ENCODE results near the gene TMIGD3.

Gene TMIGD3

DNA sequence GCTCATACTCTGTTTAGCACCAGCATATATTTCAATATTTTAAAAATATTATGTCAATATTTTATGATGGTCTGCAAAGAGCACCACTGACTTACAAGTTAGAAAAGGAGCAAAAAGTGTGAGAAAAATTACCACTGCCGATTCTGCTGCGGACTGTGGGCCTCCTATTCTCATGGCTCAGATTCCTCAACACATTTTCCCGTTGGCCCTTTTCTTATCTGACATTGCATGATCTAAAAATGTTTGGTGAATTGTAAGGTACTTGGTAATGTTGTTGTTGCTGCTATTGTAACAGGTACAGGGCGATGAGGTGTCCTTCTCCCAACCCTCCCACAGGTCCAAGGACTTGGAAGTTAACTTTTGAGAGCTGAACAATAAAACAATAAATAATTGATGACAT lies 28.9 kb downstream of the TMIGD3 start:
- DNase-seq (ENCODE audit: low read depth), result no peak

DNA sequence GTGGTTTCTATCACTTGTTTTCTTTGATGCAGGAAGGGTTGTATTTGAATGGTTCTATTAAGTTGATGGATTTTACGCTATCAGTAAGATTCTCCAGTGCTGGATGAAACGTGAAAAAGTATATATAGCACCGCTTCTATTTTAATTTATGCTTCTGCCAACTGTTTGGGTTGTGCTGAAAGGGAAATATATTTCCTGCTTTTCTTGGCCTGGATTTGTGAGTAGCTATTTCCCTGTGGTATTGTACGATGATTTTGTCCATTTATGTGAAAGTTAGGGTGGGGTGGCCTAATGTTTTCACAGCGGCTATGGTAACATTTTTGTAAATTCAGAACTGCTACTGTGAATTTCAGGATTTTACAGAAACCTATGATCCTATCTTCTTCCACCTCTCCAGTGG lies 29.3 kb downstream of the TMIGD3 start:
- no peak for DNase-seq (ENCODE audit: low read depth)

DNA sequence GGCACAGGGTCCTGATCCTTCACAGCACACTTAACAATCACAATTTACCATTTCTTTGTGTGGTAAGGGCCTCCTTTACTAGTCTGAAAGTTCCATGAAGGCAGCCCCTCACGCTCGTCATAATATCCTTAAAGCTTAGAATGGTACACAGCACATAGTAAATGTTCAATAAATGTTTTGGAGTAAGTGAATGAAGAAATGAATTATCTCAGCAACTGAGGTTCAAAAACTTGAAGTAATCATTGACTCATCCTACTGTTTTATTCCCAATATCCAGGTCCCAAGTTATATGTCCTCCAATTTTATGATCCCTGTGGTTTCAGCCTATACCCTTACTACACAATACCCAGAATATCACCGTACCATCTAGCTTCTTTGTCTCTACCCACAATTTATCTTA lies 31.9 kb downstream of the TMIGD3 start:
- DNase-seq (ENCODE audit: low read depth), result no peak

DNA sequence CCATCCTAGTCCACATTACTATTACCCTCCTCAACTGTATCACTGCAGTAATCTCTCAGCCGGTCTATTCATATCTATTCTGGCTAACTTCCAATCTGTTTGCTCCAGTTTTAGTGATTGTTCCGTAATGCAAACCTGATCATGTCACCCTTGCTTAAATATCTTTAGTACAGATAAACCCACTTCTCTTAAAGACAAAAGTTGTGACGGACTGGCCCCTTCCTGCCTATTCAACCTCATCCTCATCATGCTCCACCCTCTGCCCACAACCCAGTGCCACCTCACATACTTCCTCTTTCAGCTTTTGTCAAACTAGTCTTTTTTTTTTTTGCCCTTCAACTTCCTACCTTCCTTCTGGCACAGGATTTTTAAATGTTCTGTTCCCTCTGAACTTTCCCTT lies 32.4 kb downstream of the TMIGD3 start:
- DNase-seq (ENCODE audit: low read depth), result no peak

DNA sequence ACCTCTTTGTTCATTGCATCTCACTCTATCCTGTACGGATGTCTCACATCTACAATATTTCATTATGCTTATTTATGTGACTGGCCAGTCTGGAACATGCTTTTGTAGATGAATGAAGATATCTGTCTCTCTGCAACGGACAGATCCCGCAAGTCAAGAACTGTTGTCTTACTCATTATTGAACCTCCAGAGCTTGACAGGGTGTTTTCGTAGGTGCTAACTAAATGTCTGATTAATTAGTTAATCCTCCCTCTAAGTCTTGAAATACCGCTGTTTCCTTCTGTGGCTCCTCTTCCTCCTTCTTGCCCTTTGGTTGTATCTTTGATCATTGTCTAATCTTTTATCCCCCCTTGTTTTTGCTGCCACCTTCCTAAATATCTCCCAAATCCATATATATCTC lies 32.8 kb downstream of the TMIGD3 start:
- DNase-seq (ENCODE audit: low read depth), result no peak

DNA sequence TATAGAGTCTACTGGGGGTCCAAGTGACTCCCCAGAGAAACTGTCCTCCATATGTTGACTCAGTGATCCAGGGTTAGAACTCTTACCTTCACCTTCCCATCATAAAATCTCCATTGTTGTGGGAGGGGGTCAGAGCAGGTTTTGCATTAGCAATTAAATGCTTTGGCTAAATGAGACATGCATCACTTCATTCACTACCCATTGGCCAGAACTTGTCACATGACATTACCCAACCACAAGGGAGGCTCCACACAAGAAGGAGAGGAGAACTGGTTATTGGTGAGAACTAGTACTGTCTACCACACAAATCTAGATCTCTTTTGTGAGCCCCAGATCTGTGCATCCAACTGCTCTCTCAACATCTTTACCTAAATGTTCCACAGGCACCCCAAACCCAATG lies 33.9 kb downstream of the TMIGD3 start:
- no peak for DNase-seq (ENCODE audit: low read depth)

DNA sequence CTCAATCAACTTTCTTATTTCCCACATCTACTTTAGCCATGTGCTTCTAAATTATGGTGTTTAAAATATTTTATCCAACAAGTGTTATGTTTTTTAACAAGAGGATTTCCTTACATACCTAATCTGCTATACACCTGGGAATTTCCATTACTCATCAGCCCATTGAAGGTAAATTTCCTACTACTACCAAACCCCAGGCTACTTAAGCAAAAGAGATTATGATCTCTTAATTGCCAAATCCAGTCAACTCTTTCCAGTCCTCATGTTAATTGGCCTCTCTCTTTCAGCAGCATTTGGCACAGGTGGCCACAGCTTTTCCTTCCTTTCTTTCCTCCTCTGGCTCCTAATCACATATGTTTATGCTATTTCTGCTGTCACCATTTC lies 34.7 kb downstream of the TMIGD3 start:
- DNase-seq (ENCODE audit: low read depth), result no peak

DNA sequence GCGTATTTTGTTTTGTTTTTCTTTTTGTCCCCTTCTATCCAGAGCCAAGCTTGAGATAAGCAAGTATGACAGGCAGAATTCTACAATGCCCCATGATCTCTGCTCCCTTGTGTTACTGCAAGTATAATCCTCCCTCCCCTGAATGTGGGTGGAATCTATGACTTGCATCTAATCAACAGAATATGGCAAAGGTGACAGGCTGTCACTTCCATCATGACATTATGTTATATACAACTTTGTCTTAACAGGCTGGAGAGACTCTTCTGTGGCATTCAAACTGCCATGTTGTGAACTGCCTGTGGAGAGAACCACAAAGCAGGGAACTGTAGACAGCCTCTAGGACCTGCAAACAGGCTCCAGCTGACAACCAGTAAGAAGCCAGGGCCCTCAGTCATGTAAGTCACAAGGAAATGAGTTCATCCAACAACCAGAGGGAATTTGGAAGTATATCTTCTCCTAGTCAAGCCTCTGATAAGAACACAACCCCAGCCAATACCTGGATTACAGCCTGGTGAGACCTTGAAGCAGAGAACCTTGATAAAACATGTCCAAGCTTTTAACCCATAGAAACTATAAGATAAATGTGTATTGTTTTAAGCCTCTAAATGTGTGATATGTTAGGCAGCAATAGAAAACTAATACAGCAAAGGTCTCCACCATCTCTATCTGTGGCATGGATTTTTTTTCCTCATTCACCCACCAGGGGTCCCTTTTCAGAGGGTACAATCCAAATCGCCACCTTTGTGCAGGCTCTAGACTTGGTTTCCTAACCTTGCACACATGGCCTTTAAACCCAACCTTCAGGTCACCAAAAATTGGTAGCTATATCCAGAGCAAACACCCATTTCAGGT lies 35.3 kb downstream of the TMIGD3 start:
- DNase-seq (ENCODE audit: low read depth), result no peak

DNA sequence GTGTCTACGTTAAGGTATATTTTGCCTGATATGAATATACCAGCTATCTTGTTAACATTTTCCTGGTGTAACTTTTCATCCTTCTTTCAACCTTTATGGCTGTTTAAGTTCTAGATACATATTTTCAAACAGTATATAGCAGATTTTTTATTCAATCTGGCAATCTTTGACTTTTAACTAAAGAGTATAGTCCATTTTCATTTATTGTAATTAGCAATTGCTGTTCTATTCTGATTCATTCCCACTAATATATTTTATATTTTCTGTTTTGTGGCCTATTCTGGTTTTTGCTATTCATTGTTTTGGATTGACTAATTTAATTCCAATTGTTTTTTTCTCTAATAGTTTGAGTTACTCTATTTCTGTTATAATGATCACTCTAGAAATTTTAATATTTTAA lies 37.0 kb downstream of the TMIGD3 start:
- no peak for DNase-seq (ENCODE audit: low read depth)

DNA sequence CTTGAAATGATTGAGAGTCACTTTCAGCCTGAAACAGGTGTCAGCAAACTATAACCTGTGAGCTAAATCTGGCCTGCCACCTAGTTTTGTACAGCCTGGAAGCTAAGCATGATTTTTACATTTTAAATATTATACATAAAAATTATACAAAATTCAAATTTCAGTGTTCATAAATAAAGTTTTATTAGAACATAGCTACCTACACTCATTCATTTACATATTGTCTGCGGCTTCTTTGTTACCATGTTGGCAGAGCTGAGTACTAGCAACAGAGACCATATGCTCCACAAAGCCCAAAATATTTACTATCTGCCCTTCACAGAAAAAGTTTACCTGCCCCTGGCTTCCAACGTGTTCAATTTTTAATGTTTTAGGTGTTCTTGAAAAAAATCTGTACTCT lies 37.7 kb downstream of the TMIGD3 start:
- DNase-seq (ENCODE audit: low read depth), result no peak

DNA sequence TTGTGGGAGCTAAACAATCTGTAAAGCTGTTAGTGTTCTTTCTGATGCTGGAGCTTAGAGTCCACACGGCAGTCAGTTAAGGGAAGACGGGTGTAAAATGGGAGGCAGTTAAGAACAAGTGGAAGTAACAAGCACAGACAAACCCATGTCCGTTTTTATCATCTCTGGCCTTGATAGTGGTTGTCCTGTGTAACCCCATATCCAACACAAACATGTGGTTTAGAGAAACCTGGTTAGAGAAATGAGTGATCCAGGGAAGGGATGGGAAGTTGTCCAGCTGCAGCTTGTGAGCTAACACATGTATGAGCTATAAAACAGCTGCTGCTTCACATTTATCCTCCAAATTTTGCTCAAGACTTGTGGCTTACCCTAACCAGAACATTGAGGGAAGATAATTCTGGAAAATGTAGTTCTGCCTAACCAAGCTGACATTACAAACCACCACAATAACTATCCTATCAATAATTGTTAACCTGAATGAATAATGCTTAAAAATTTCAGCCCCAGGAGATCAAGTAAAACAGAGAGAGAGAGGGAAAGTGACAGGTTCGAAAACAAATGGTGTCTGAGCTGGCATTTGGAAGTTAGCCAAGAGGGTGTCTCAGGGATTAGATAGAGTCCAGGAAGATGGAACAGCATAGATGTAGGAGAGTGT lies 40.3 kb downstream of the TMIGD3 start:
- DNase-seq (ENCODE audit: low read depth), result no peak

DNA sequence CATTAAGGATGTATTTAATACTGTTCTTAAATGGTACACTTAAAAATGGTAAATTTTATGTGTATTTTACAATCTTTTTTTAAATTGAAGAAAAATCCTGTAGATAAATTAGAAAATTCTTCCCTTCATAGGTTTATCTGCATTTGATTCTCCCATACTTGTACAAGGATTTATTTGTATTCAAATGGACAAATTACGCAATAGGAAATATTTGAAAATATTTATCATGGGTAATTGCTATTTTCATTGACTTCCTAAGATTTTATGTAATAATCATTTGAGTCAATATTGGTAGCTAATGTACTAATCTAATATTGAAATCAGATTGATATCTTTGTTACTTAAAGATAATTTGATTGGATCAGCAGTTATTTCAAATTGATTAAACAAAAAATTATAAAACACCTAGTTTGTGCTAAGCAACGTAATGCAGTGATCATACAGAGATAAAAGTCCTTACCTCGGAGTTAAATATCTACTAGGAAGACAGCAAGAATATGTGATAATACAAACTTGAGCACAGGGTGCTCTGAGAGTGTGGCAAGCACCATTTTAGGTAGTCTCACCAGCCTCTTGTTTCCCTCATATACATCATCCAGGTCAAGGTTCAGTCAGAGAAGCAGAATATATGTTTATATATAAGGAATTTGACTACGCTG lies 40.9 kb downstream of the TMIGD3 start:
- DNase-seq (ENCODE audit: low read depth), result no peak

DNA sequence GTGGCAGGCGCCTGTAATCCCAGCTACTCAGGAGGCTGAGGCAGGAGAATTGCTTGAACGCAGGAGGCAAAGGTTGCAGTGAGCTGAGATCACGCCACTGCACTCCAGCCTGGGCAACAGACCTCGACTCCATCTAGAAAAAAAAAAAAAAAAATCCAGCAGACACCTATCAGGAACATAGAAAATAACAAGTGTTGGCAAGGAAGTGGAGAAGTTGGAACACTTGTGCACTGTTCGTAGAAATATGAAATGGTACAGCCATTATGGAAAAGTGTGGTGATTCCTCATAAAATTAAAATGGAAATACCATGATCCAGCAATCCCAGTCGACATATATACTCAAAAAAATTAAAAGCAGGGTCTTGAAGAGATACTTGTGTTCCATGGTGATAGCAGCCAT lies 41.7 kb downstream of the TMIGD3 start:
- no peak for DNase-seq (ENCODE audit: low read depth)

DNA sequence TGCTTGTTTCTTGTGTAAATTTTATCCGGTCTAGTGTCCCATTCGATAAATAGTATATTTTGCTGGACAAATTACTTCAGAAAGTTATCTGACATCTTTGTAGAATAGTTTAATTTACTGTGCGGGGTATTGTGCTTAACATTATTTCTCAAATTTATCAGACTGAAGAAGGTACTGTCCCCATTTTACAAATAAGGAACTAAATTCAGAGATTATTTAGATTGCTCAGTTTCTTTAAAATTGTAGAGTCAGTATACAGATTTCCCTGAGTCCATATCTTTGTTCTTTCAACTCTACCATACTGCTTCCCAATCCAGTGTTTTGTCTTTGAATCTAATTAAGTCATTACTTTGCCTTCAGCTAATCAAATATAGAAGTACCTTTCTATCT lies 47.8 kb downstream of the TMIGD3 start:
- no peak for DNase-seq (ENCODE audit: low read depth)

DNA sequence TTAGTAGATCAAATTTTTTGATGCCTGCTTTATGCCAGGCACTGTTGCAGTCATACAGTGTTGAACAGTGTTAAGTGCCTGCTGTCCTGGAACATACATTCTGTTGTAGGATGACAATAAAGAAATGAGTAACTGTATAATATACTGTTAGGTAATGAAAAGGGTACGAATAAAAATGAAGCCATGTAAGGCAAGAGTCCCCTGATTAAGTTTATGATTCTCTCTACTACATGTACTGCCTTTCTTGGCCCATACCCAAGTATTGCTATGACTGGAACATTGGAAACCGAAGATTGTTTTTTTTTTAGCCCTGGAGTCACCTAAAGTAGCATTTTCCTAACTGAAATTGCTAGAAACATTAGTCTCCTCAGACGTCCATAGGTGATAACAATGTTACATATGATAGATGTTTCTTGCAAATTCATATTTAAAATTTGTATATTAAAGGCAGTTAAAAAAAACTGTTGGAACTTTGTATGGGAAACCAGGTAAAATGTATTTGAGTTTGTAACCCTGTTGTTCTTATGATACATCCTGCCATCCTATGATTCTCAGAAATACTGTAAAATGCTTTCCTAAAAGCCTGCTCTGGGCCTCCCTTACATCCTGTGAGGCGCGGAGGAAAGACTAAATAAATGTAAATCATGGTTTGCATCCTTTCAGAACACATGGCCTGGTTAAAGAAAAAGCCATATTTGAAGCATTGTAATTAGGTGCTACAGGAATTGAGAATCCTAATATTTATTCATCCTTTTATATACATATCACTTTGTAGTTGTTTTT lies 48.4 kb downstream of the TMIGD3 start:
- no peak for DNase-seq (ENCODE audit: low read depth)

DNA sequence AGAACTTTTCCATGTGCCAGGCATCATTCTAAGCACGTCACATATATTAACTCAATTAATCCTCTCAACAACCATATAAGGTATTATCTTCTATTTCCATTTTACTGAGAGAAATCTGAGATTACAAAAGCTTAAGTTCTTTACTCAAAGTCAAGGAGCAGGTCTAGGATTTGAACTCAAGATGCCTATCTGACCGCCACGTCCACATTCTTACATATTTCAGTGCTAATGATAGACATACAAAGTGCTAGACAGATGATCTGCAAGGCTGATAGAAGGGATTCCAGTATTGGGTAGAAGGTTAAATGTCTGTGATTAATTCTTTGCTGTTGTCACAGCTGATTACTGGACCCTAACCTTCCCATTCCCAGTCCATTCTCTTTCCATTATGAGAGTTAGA lies 49.7 kb downstream of the TMIGD3 start:
- no peak for DNase-seq (ENCODE audit: low read depth)

DNA sequence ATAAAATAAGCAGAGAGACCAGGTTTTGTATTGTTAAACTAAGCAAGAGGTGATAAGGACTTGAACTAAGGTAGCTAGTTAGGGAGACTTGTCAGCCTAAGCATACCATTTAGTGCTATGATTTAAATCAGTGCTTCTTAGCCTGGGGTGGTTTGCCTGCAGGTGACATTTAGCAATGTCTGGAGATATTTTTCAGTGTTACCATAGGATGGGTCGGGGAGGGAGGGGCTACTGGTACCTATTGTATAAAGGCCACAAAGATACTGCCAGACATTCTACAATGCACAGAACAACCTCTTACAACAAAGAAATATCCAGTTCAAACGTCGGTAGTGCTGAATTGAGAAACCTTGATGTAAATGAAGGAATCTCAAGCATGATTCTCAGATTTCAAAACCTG lies 50.9 kb downstream of the TMIGD3 start:
- DNase-seq (ENCODE audit: low read depth), result no peak

DNA sequence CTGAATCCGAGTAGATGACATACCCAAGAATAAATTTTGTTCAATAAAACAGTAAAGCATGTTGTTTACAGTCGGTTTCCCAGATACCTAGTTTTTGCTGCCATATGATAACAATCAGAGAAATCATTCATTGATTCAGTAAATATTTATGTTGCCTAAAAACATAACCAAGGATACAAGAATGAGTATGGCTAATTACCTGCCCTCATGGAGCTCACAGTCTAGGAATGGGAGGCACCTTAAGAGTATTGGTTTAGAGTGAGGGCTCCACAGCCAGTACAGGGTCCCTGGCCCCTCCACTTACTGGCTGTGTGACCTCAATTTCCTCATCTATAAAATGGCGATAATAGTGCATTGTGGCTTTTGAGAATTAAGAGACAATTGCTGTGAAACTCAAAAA lies 53.2 kb downstream of the TMIGD3 start:
- no peak for DNase-seq (ENCODE audit: low read depth)

DNA sequence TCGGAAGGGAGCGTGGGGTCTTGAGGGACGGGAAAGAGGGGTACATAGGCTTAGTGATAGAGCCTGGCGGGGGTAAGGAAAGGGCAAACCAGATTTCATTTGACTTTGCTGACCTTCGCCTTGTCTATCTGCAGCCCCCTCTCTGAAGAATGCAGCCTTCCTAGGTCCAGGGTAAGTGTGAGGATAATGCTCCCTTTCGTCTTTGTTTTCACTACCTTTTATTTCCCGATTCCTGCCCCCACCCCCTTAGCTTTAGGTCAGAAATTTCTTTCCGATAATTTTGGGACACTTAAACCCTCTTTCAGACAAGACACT lies 53.8 kb downstream of the TMIGD3 start:
- DNase-seq (ENCODE audit: low read depth), result no peak

DNA sequence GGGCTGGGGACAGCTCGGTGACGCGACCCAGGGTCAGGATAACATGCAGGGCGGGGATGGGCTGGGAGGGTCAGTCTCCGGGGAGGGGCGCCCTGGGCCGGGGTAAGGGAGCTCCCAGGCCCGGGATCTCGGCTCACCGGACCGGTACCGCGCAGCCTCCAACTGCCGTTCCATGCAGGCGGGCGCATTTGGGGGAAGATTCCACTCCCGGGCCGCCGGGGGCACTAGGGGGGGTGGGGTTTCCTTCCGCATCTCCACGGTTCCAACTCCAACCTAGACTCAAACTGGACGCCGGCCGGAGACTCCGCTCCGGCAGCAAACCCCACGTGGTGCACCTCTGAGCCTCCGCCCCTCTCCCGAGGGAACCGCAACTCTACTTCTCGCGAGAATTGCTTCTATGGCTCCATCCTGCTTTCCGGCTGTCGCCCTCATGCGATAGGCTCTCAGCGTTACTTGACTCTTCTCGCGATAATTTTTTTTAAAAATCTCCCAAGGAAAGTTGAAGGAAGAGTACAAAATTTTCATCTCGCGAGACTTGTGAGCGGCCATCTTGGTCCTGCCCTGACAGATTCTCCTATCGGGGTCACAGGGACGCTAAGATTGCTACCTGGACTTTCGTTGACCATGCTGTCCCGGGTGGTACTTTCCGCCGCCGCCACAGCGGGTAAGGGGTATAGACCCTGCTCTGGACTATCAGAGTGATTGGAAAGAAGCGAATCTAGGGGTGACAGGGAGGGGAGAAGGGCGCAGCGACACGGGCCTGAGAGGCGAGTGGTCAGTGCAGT lies 54.3 kb downstream of the TMIGD3 start, which contains the start of the genes ATP5PB and WDR77:
ATP5PB (plus strand) TSS at position 547 of the 785 bp plus-strand sequence; CDS start at position 625, 78 bp downstream.
WDR77 (minus strand) TSS at position 339 of the 785 bp plus-strand sequence; CDS start at position 252, 87 bp downstream.
- peak; percentile 57 for DNase-seq (ENCODE audit: low read depth)

DNA sequence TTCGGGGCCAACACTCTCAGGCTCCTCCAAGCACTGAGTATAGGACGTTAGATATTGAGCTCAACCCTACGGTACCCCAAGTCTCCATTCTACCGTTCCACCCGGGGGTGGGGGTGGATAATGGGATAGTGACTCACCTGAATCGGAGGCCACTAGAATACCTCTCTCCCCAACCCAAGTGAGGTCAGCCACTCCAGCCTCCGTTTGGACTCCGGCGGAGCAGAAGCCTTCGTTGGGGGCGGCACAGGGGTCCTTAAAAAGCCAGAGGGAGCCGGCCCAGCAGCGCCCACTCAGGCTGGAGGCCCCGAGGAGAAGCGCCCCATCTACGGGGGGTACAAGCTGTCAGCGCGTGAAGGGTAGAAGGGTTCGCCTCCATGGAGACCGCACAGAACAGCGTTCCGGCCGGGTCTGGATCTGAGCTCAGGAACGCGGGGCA lies 54.9 kb downstream of the TMIGD3 start:
- DNase-seq (ENCODE audit: low read depth), result no peak
